AG09319 (cell line): ENCODE results near the gene SLC7A4.
"Not testable (repeated sequence)": the region's sequence is repeated elsewhere in the genome, so short reads cannot be mapped to it uniquely, and the experiment has no call there.

Experiments
- DNase-seq: peaks from one replicate; pipeline ENCODE4 v3.0.0-alpha.2; 2010; ENCODE audit warnings: low read depth; ENCODE audit errors: extremely low read depth
- CTCF ChIP-seq: IDR thresholded peaks from 2 replicates; pipeline ENCODE4 v1.5.1; 2011; ENCODE audit warnings: low read depth, mild to moderate bottlenecking, inconsistent platforms, low read length, moderate library complexity

The SLC7A4 gene

GRCh38 chr22:21055564-21055834 lies 23.1 kb upstream of the SLC7A4 start:
- DNase-seq, result no peak
- no peak for TF ChIP-seq CTCF

GRCh38 chr22:21054714-21055563 lies 22.6 kb upstream of the SLC7A4 start:
- TF ChIP-seq CTCF, result no peak
- no peak for DNase-seq

GRCh38 chr22:21054046-21054713 lies 21.8 kb upstream of the SLC7A4 start:
- TF ChIP-seq CTCF, result no peak
- DNase-seq, result no peak

- no peak for TF ChIP-seq CTCF
- DNase-seq, result no peak
Measured at GRCh38 chr22:21052715-21053459, 20.5 kb upstream of the SLC7A4 start.

GRCh38 chr22:21051831-21052400 lies 19.6 kb upstream of the SLC7A4 start:
- no peak for TF ChIP-seq CTCF
- DNase-seq, result no peak

GRCh38 chr22:21051145-21051830 lies 18.9 kb upstream of the SLC7A4 start:
- TF ChIP-seq CTCF, result no peak
- DNase-seq, result no peak

GRCh38 chr22:21048965-21049364 lies 16.6 kb upstream of the SLC7A4 start:
- DNase-seq, result not testable (repeated sequence)

GRCh38 chr22:21048448-21048847 lies 16.1 kb upstream of the SLC7A4 start:
- not testable (repeated sequence) for DNase-seq
